Fibroblast of villous mesenchyme (primary cell): ENCODE results near the gene LCN15. TPM values are rescaled to one million over a fixed set of nuclear protein-coding genes. Genes with fewer than 3 reads are reported as not detected.
"Not testable (repeated sequence)": the region's sequence is repeated elsewhere in the genome, so short reads cannot be mapped to it uniquely, and the experiment has no call there.

Experiments
- DNase-seq: peaks from one replicate; pipeline ENCODE4 v3.0.0-alpha.2; 2010; ENCODE audit warnings: low read depth
- H3K4me3 ChIP-seq: 2 replicates; pipeline ENCODE4 v1.5.1; 2011; ENCODE audit warnings: low read depth, mild to moderate bottlenecking, low read length
- total RNA-seq: library from RNA; depleted of rRNA; stranded (reverse); fragments of >200 nt; gene quantifications from 2 replicates; pipeline ENCODE4 v1.2.3, GENCODE V29; 2012
- TF ChIP-seq, protein P1 (sequence below): IDR thresholded peaks from 2 replicates; pipeline ENCODE4 v1.5.1; 2012; ENCODE audit warnings: low read depth, mild to moderate bottlenecking, low read length; ENCODE audit not compliant: insufficient read depth

LCN15 gene
- total RNA-seq, 1 donor, result not detected

DNA sequence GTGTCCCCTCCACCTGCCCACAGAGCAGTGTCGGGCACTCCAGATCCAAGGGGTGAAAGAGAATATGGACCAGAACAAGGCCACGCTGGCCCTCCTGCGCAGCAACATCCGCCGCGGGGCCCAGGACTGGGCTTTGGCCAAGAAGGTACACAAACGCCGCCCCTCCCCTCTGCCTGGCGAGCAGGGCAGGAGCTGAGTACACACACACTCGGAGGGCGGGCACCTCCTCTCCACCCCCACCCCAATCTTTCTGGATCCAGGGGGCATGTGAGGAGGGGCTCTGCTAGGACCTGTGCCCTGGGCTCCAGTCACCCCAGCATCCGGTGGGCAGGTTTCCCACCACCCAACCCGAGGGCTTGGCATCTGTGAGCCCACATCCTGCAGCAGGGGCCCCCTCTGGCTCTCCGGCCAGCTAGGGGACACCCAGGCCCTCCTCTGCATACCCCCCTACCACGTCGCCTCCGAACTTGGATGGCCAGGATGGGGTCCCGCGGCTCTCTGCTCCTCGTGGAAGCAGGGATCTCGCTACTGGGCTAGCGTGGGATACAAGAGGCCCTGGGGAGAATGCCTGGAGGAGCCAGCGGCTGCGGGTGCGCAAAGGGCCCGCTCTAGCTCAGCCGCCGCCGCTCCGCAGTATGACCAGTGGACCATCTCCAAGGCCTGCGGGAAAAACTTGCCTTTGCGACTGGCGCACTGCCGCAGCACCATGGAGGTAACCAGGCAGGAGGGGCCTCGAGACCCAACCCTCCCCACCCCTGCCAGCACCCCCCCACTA, 34.9 kb upstream of the LCN15 start:
- peak overlapping the region; percentile 45 for H3K4me3 ChIP-seq
- no peak for DNase-seq
- TF ChIP-seq, protein P1, sequence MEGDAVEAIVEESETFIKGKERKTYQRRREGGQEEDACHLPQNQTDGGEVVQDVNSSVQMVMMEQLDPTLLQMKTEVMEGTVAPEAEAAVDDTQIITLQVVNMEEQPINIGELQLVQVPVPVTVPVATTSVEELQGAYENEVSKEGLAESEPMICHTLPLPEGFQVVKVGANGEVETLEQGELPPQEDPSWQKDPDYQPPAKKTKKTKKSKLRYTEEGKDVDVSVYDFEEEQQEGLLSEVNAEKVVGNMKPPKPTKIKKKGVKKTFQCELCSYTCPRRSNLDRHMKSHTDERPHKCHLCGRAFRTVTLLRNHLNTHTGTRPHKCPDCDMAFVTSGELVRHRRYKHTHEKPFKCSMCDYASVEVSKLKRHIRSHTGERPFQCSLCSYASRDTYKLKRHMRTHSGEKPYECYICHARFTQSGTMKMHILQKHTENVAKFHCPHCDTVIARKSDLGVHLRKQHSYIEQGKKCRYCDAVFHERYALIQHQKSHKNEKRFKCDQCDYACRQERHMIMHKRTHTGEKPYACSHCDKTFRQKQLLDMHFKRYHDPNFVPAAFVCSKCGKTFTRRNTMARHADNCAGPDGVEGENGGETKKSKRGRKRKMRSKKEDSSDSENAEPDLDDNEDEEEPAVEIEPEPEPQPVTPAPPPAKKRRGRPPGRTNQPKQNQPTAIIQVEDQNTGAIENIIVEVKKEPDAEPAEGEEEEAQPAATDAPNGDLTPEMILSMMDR, result no peak

DNA sequence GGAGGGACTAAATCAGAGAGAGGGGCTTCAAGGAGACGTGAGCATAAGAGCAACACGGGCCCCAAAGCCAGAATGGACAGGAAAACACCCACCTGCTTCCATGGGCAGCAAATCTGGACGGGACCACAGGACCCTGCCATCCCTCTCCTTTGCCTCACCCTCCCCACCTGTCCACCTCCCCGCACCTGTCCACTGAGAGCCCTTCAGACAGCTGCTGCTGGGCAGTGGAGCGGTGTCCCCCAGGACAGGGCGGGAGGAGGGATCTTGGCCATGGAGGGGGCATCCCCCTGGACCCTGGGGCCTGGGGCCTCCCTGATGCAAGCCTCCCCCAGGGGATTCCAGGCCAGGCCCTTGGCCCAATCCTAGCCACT, 34.4 kb upstream of the LCN15 start:
- TF ChIP-seq, protein P1, result no peak
- no peak overlapping the region for H3K4me3 ChIP-seq
- no peak for DNase-seq

DNA sequence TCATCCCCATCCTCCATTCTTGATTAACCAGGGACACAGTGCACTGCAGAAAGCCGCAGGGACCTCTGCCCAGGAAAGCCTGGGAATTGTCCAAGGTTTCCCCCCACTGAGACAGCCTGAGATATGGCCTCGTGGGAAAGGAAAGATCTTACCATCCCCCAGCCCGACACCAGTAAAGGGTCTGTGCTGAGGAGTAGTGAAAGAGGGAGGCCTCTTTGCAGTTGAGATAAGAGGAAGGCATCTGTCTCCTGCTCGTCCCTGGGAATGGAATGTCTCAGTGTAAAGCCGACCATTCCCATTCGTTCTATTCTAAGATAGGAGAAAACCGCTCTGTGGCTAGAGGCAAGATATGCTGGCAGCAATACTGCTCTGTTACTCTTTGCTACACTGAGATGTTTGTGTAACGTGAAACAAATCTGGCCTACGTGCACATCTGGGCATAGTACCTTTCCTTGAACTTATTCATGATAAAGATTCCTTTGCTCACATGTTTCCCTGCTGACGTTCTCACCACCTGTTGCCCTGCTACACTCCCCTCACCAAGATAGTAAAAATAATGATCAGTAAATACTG, 32.5 kb upstream of the LCN15 start:
- not testable (repeated sequence) for H3K4me3 ChIP-seq
- peak; percentile 96 for DNase-seq

DNA sequence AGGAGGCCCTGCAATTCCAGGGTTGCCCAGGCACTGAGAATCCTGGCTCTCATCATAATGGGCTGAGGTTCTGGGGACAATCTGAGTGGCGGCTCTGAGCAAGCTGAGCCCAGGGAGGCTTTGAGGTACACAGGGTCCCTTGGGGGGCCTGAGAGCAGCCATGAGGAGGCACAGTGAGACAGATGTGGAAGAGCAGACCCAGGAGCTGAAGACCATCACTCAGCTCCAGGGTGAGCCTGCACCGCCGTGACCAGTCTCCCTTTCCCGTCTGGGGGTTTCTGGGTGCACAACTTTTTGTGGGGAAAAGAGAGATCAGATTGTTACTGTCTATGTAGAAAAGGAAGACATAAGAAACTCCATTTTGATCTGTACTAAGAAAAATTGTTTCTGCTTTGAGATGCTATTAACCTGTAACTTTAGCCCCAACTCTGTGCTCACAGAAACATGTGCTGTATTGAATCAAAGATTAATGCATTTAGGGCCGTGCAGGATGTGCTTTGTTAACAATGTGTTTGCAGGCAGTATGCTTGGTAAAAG, 32.0 kb upstream of the LCN15 start, which contains the start of gene CCDC183:
TSS of gene CCDC183 (plus strand) at position 101 of the 537 bp plus-strand sequence. CDS start at position 161, 60 bp downstream.
- TF ChIP-seq, protein P1, result no peak
- DNase-seq, result no peak
- no peak within 1 kb of the TSS for H3K4me3 ChIP-seq

DNA sequence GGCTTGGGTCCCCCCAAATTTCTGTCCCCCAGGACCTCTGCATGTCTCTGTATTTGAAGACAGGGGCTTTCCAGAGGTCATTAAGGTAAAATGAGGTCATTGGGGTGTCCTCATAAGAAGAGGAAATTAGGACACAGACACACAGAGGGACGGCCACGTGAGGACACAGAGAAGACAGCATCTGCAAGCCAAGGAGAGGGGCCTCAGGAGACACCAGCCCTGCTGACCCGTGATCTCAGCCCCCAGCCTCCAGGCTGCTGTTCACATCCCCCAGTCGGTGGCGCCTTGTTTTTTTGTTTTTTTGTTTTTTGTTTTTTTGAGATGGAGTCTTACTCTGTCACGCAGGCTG, 30.7 kb upstream of the LCN15 start:
- no peak for DNase-seq
- H3K4me3 ChIP-seq, result no peak overlapping the region
- TF ChIP-seq, protein P1, result no peak

DNA sequence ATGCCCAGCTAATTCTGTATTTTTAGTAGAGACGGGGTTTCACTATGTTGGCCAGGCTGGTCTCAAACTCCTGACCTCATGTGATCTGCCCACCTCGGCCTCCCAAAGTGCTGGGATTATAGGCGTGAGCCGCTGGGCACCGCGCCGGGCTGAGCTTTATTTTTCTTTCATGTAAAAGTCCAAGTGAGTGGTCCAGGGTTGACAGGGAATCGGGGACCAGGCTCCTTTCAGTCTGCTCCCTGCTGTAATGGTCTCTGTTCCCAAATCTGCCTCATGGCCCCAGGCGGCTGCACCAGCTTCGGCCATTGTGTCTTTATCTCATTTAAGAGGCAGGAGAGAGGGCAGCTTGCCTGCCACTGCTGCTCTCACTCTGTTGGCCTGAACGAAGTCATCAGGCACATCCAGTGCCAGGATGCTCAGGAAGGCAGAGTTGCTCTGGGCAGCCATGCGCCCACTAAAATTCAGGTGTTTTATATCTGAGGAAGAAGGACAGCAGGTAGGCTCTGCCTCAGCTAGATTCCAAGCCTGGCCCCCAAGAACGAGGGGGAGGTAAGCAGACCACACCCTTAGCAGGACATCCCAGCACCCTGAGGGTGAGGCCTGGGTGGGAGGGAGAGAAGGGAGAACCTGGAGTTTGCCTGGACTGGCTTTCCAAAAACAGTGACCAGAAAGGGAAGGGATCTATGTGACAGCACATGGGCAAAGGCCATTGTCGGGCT, 30.1 kb upstream of the LCN15 start:
- TF ChIP-seq, protein P1, result no peak
- DNase-seq, result no peak
- no peak overlapping the region for H3K4me3 ChIP-seq

DNA sequence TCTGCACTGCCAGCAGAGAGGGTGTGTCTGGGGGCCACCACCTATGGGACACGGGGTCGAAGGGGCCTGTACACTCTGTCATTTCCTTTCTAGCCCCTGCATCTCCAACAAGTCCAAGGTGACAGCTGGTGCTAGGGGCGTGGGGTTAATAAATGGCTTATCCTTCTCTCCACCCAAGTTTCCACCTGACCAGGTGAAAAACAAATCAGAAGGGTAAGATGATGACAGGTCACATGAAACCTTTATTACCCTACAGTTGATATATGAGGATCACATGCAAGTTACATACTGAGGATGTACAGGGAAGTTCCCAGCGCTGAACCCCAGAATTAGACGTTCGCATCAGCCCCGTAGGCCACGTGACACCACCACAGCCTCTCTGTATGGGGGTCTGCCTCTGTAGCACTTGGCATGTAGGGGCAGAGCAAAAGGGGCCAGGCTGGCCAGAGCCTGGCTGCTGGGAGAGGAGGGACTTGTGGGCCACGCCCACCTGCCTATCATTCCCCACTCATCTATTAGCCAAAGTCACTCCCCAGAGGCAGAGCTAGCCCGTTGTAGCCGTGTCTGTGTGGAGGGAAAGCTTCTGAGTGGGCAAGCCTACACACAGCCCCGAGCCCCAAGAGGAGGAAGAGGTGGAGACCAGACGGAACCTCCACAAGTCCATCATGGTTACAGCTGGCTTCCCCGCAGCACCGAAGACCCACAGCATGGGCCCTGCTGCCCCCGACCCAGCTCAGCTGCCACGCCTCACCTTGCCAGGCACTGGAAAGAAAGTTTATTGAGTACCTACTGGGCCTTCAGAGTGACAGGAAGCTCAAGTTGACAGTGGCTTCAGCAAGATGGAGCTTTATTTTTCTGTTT, 29.0 kb upstream of the LCN15 start:
- TF ChIP-seq, protein P1, result no peak
- H3K4me3 ChIP-seq, result no peak overlapping the region
- DNase-seq, result no peak
